Chondrocyte (in vitro differentiated cells): ENCODE data around the gene CDKN1C. TPM values are rescaled to one million over a fixed set of nuclear protein-coding genes. Genes with fewer than 3 reads are reported as not detected.

ENCODE experiments used
- DNase-seq: peaks from one replicate; pipeline ENCODE4 v3.0.0; 2021; ENCODE audit warnings: mixed read lengths, low spot score
- H3K27ac Mint-ChIP-seq: one replicate; pipeline ENCODE4 v1.8.0; 2021; ENCODE audit warnings: mild to moderate bottlenecking, moderate library complexity, mixed read lengths; ENCODE audit not compliant: unreplicated experiment
- H3K27me3 Mint-ChIP-seq: 2 replicates; pipeline ENCODE4 v1.8.0; 2021; ENCODE audit warnings: low read depth, mixed read lengths
- H3K36me3 Mint-ChIP-seq: 2 replicates; pipeline ENCODE4 v1.8.0; 2021; ENCODE audit warnings: low read depth, mixed read lengths
- H3K4me1 Mint-ChIP-seq: 2 replicates; pipeline ENCODE4 v1.8.0; 2021; ENCODE audit warnings: low read depth, mild to moderate bottlenecking, mixed read lengths
- H3K4me3 Mint-ChIP-seq: one replicate; pipeline ENCODE4 v1.8.0; 2021; ENCODE audit warnings: mild to moderate bottlenecking, moderate library complexity, mixed read lengths; ENCODE audit not compliant: unreplicated experiment
- H3K9me3 Mint-ChIP-seq: 2 replicates; pipeline ENCODE4 v1.8.0; 2021; ENCODE audit warnings: low read depth, mixed read lengths
- total RNA-seq: library from RNA; stranded (reverse); gene quantifications from 3 replicates; pipeline ENCODE4 v1.2.1, GENCODE V29; 2021
- TF ChIP-seq, protein P1 (sequence below): fragments of 200-600 bp; sonication (generic); IDR thresholded peaks from 2 replicates; pipeline ENCODE4 v1.5.0; 2021; ENCODE audit warnings: antibody characterized with exemption, mild to moderate bottlenecking, moderate library complexity

CDKN1C gene
- total RNA-seq, 1 donor from 2014 or later, result 14.6 TPM

DNA sequence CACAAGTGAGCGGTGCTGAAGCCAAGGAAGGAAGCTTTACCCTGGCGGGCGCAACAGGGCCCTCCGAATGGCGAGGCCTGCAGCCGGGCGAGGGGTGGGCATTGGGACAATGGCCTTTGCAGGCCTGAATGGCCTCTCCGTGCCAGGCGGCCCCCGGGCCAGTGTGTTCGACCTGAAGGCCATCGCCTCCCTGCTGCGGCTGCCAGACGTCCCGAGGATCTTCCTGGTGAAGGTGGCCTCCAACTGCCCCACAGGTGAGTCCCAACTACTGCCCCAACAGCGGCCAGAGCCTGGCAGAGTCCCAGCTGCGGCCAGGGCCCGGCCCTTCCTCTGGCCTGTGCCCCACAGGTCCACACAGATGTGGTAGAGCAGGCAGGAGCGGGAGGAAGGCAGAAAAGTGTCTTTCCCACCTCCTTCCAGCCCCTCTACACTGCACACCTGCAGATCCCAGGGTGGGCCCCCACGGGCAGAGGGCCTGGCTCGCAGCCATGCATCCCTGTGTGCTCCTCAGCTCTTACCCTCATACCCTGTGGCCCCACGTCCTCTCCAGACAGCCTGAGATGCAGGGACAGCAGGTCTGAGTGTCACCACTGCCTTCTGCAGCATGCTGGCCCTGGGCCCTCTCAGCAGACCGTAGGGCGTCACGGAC, 32.4 kb upstream of the CDKN1C start:
- no peak for DNase-seq
- H3K36me3 Mint-ChIP-seq, result no peaks in the 10 kb centered on the region

DNA sequence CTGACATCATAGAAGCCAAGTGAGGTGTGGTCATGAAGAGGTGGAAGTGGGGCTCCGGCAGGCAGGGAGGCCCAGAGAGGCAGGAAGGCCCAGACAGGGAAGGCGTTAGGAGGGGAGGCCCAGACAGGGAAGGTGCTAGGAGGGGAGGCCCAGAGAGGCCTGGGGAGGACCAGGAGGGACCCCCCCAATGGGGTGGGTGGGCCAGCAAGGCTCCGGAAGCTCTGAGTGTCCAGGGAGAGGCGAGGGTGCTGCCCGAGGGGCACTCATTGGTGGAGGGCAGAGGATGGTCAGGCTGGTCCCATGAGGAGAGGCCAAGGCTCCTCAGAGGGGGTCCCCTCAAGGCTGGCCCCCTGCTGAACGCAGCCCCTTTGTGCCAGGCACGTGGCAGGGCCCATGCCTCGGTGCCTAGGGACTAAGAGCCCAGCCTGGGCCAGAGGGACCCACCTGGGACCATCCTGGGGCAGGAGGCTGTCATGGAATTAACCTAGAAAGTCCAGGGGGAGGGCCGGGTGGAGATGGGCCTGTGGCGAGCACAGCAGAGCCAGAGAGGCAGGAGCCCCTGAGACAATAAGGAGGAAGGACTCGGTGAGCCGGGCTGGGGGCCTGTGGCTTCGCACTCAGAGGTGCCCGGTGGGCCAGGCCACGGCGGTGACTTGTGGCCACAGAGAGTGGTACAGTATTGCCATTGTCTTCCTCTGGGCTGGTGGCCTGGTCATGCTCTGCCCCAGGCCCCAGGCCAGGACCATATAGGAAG, 31.5 kb upstream of the CDKN1C start:
- no peaks in the 10 kb centered on the region for H3K9me3 Mint-ChIP-seq
- TF ChIP-seq, protein P1, sequence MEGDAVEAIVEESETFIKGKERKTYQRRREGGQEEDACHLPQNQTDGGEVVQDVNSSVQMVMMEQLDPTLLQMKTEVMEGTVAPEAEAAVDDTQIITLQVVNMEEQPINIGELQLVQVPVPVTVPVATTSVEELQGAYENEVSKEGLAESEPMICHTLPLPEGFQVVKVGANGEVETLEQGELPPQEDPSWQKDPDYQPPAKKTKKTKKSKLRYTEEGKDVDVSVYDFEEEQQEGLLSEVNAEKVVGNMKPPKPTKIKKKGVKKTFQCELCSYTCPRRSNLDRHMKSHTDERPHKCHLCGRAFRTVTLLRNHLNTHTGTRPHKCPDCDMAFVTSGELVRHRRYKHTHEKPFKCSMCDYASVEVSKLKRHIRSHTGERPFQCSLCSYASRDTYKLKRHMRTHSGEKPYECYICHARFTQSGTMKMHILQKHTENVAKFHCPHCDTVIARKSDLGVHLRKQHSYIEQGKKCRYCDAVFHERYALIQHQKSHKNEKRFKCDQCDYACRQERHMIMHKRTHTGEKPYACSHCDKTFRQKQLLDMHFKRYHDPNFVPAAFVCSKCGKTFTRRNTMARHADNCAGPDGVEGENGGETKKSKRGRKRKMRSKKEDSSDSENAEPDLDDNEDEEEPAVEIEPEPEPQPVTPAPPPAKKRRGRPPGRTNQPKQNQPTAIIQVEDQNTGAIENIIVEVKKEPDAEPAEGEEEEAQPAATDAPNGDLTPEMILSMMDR, result no peak
- no peaks in the 10 kb centered on the region for H3K27me3 Mint-ChIP-seq
- H3K27ac Mint-ChIP-seq, result no peak overlapping the region
- no peak overlapping the region for H3K4me3 Mint-ChIP-seq
- H3K36me3 Mint-ChIP-seq, result no peaks in the 10 kb centered on the region
- DNase-seq, result no peak
- H3K4me1 Mint-ChIP-seq, result peaks cover 25% of the 10 kb centered on the region

More for the DNA sequence above, 32.4 kb upstream of the CDKN1C start:
- H3K4me1 Mint-ChIP-seq, result peaks cover 19% of the 10 kb centered on the region
- H3K9me3 Mint-ChIP-seq, result no peaks in the 10 kb centered on the region
- TF ChIP-seq, protein P1, result no peak
- H3K27me3 Mint-ChIP-seq, result no peaks in the 10 kb centered on the region
- no peak overlapping the region for H3K4me3 Mint-ChIP-seq
- H3K27ac Mint-ChIP-seq, result no peak overlapping the region

DNA sequence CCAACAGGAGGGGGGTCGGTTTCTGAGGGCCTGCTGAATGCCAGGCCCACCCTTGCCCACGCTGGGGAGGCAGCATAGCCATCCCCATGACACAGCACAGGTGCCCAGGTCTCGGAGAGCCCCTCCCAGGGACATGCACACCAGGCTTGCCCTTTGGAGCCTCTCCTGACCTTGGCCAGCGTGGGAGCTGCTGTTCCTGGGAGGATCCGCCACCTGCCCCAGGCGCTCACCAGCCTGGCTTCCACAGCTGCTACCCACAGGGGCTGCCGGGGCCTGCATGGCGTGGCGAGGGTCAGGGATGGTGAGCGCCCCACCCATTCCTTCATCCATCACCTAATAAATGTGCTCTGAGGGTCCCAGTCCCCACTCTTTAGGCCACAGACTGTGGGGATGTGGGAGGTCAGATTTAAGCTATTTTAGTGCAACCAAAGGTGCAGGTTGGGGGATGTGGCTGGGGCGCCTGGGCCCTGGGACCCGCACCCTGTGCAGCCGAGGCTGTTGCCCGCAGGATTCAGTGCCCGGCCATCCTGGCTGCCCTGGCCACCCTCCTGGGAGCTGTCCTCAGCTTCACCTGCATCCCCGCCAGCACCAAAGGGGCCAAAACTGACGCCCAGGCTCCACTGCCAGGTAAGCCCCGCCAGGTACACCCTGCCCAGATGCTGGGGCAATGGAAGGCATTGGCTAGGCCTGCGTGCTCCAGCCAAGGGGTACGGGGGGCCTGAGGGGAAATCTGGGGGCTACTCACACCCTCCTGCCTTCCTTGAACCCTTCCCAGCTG, 30.7 kb upstream of the CDKN1C start:
- DNase-seq, result no peak
- TF ChIP-seq, protein P1, result no peak
- H3K27ac Mint-ChIP-seq, result no peak overlapping the region
- no peaks in the 10 kb centered on the region for H3K36me3 Mint-ChIP-seq
- no peaks in the 10 kb centered on the region for H3K27me3 Mint-ChIP-seq
- H3K4me1 Mint-ChIP-seq, result peaks cover 29% of the 10 kb centered on the region
- H3K9me3 Mint-ChIP-seq, result no peaks in the 10 kb centered on the region
- no peak overlapping the region for H3K4me3 Mint-ChIP-seq

DNA sequence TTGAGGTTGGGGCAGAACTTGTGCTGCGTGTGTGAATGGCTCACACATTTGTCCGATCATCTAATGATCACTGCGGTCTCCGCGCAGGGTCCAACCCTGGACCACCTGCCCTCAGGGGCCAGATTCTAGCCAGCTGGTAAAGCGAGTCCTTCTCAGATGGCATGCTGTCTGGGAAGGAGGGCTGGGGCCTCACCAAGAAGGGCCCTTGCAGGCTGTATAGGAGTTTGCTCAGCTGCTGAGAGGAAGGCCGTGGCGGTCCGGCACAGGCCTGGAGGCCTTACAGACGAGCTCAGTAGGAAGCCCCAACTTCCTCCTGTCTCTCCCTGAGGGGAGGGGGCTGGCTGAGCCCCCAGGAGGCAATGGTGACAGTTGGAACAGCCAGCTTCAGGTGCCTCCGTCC, 29.9 kb upstream of the CDKN1C start:
- no peak for DNase-seq
- Mint-ChIP-seq H3K9me3 (no peaks in the 10 kb centered on the region), H3K4me1 (peaks cover 29% of the 10 kb centered on the region), H3K27me3 (no peaks in the 10 kb centered on the region), H3K36me3 (no peaks in the 10 kb centered on the region), H3K4me3 (no peak overlapping the region), H3K27ac (no peak overlapping the region)
- TF ChIP-seq, protein P1, result no peak
